AG04450 (cell line): Measurements from ENCODE around the gene TOMT. TPM values are rescaled to one million over a fixed set of nuclear protein-coding genes. Genes with fewer than 3 reads are reported as not detected.

Experiments
- CTCF ChIA-PET: fragments of 300-600, 350-600 bp; formaldehyde crosslinking; extraction: SDS; loops from one replicate; lab custom pipeline; 2022; ENCODE audit warnings: antibody characterized with exemption, inconsistent platforms; lab: Charles Lee
- POLR2A ChIA-PET: fragments of 350-600 bp; formaldehyde crosslinking; extraction: SDS; loops from one replicate; lab custom pipeline; 2021; ENCODE audit warnings: antibody characterized with exemption, inconsistent platforms; lab: Yijun Ruan, JAX
- DNase-seq: peaks from one replicate; pipeline ENCODE4 v3.0.0-alpha.2; 2011; ENCODE audit warnings: low read depth, low spot score
- H3K27ac ChIP-seq: one replicate; pipeline ENCODE4 v1.5.1; 2012; ENCODE audit warnings: low read depth, low read length, control low read depth
- H3K27me3 ChIP-seq: one replicate; pipeline ENCODE4 v1.6.0; 2012; ENCODE audit warnings: low read length; ENCODE audit not compliant: control insufficient read depth, insufficient read depth
- H3K4me3 ChIP-seq: 2 replicates; pipeline ENCODE4 v1.5.1; 2011; ENCODE audit warnings: mild to moderate bottlenecking, low read depth, low read length, control low read depth
- H3K9me3 ChIP-seq: 2 replicates; pipeline ENCODE4 v1.5.1; 2012; ENCODE audit warnings: low read length; ENCODE audit not compliant: control insufficient read depth, insufficient read depth
- polyA plus RNA-seq: library from polyadenylated mRNA; depleted of rRNA; stranded (reverse); fragments of >200 nt; gene quantifications from 2 replicates; pipeline ENCODE4 v1.2.3, GENCODE V29; 2011
- TF ChIP-seq, protein P1 (sequence below): IDR thresholded peaks from 2 replicates; pipeline ENCODE4 v1.5.1; 2011; ENCODE audit warnings: low read depth, low read length, control low read depth, inconsistent platforms

TOMT gene
- polyA plus RNA-seq, 1 experiment: not detected

DNA sequence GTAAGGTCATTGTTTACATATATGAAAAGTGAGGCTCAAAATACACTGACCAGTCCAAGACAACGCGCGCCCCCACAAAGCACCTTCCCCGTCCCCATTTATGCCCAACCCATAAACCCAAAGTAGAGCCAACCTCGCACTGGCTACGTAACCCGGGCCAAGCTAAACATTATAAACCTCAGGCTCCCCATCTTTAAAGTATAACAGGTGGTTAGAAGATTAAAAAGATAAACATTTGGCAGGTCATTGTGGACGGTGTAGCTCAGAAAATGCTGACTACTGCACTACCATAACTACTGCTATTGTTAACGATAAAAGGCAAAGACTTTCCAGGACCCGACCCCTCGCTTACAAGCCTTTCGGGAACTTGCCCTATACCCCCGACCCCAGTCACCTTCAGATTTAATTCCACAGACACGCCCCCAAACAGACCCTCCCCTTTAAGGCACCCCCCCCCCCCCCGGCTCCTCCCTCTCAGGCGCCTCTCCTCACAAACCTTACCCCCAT is 25.9 kb upstream of the TOMT start:
- ChIA-PET POLR2A (interaction anchor here (0.9 to 1.0 kb wide), 2 partner anchors 41 to 55 kb away, joined by 5 to 9 read pairs; no protein-coding TSS in a partner anchor), CTCF (interaction anchor here (2.3 kb wide), 1 partner anchor 55 kb away, joined by 18 read pairs; no protein-coding TSS in a partner anchor)
- TF ChIP-seq, protein P1, sequence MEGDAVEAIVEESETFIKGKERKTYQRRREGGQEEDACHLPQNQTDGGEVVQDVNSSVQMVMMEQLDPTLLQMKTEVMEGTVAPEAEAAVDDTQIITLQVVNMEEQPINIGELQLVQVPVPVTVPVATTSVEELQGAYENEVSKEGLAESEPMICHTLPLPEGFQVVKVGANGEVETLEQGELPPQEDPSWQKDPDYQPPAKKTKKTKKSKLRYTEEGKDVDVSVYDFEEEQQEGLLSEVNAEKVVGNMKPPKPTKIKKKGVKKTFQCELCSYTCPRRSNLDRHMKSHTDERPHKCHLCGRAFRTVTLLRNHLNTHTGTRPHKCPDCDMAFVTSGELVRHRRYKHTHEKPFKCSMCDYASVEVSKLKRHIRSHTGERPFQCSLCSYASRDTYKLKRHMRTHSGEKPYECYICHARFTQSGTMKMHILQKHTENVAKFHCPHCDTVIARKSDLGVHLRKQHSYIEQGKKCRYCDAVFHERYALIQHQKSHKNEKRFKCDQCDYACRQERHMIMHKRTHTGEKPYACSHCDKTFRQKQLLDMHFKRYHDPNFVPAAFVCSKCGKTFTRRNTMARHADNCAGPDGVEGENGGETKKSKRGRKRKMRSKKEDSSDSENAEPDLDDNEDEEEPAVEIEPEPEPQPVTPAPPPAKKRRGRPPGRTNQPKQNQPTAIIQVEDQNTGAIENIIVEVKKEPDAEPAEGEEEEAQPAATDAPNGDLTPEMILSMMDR: no peak
- Histone ChIP-seq H3K4me3 (peak overlapping the region; percentile 73), H3K9me3 (no peaks in the 10 kb centered on the region; the same call in 1 of the 2 replicates), H3K27me3 (no peaks in the 10 kb centered on the region), H3K27ac (peak overlapping the region; percentile 78)
- no peak for DNase-seq

DNA sequence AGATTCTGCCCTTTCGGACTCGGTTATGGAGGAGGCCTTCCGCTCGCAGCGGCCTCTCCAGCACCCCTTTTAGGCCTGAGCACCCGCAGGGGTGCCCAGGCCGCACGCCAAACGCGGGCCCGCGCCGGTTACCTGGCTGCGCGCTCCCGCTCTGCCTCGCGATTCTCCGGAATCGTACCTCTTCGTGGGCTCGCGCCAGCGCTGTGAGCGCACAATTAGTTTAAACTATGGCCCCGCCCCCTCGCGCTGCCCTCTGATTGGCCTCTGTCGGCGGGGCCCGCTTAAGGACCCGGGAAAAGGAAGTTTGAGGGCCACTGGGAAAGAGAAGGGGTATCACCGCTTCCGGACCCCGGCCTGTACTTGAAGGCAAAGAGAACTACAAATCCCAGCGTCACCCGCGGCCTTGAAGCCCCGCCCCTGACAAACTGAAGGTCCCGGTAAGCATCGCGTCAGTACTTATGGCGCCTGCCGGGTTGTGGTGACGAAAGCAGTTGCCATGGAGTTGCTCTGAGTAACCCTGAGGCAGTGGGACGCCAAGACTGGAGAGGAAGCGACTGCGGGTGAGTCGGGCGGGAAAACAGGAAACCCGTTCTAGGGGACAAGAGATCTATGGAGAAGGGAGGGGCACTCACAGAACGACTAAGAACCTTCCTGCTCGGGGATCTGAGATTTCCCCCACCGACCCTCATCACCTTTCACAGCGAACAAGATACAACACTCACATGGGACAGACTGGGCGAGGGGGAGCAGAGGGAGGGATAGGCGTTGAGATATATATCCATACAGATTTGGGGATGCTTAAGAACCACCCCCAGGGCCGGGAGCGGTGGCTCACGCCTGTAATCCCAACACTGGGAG is 25.2 kb upstream of the TOMT start, which contains the start of the genes LRRC51 and NUMA1:
LRRC51 (plus strand) TSS at position 525 of the 858 bp plus-strand sequence. CDS start 8,234 bp downstream, outside the sequence.
NUMA1 (minus strand) TSS at position 217 of the 858 bp plus-strand sequence. CDS start 44,599 bp downstream, outside the sequence.
- peak; percentile 100 for DNase-seq
- TF ChIP-seq, protein P1: no peak
- H3K27me3 ChIP-seq: no peaks in the 10 kb centered on the region
- peak within 1 kb of the TSS; percentile 83 for H3K27ac ChIP-seq
- ChIA-PET POLR2A (interaction anchor here (0.9 to 1.0 kb wide), 2 partner anchors 42 to 55 kb away, joined by 5 to 9 read pairs; no protein-coding TSS in a partner anchor), CTCF (interaction anchor here (2.5 to 7.3 kb wide), 2 partner anchors 10 to 55 kb away, joined by 21 to 75 read pairs; no protein-coding TSS in a partner anchor)
- H3K9me3 ChIP-seq: no peaks in the 10 kb centered on the region; the same call in 1 of the 2 replicates
- H3K4me3 ChIP-seq: peak within 1 kb of the TSS; percentile 73

DNA sequence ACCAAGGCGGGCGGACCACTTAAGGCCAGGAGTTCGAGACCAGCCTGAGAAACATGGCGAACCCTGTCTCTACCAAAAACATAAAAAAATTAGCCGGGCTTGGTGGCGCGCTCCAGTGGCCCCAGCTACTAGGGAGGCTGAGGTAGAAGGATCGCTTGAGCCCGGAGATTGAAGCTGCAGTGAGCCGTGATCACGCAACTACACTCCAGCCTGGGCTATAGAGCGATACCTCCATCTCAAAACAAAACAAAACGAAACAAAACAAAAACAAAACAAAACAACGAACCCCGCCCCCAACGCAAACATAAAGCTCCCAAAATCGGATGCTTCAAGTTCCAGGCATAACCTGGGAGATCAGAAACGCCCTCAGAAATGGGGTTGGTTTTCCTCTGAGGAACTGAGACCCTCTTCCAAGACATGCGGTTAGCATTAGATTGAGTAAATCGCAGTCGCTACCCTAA is 24.5 kb upstream of the TOMT start:
- TF ChIP-seq, protein P1: no peak
- no peak for DNase-seq
- ChIA-PET POLR2A (no interaction called here), CTCF (interaction anchor here (2.5 to 7.3 kb wide), 2 partner anchors 9 to 55 kb away, joined by 21 to 75 read pairs; no protein-coding TSS in a partner anchor)
- no peaks in the 10 kb centered on the region for H3K27me3 ChIP-seq
- peak overlapping the region; percentile 83 for H3K27ac ChIP-seq
- H3K4me3 ChIP-seq: peak overlapping the region; percentile 70
- H3K9me3 ChIP-seq: no peaks in the 10 kb centered on the region; the same call in 1 of the 2 replicates

DNA sequence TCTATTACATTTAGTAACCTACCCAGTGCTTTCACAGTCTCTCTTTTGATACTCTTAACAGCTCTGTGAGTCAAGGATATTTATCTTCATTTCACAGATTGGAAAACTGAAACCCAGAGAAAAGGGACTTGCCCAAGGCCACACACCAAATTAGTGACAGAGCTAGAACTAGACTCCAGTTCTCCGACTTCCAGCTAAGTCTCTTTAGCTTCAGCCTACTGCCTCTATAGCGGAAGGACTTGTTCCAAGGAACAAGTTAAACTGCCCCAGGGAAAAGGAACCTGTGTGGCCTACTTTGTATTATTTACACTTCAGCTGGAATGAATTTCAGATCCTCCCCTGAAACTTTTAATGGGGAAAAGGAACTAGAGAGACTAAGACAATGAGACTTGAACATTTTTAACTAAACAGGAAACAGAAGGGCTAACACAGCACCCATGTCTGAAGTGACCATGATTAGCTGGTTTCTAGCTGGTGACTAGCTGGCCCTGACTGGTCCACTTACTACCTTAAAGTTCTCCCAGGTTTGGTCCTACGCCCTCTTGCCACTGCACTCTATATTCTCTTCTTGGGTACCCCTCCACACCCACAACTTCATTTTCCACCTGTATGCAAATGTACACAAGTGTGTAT is 23.8 kb upstream of the TOMT start:
- no peaks in the 10 kb centered on the region; the same call in 1 of the 2 replicates for H3K9me3 ChIP-seq
- no peaks in the 10 kb centered on the region for H3K27me3 ChIP-seq
- TF ChIP-seq, protein P1: no peak
- no peak for DNase-seq
- H3K4me3 ChIP-seq: no peak overlapping the region
- H3K27ac ChIP-seq: no peak overlapping the region
- ChIA-PET CTCF (interaction anchor here (2.5 to 7.3 kb wide), 2 partner anchors 9 to 56 kb away, joined by 21 to 75 read pairs; no protein-coding TSS in a partner anchor), POLR2A (interaction anchor here (1.0 kb wide), 1 partner anchor 31 kb away, joined by 4 read pairs; the partner anchor contains the start of gene ANAPC15)
